ACC112 (cell line): ENCODE measurements around the gene KLK2.

ENCODE experiments used
- H2AFZ ChIP-seq: fragments of 200-600 bp; sonication (generic); one replicate; pipeline ENCODE4 v1.6.0; 2017; ENCODE audit warnings: antibody characterized with exemption, low read length; ENCODE audit not compliant: unreplicated experiment
- H3K27ac ChIP-seq: fragments of 200-600 bp; sonication (generic); 2 replicates; pipeline ENCODE4 v1.5.1; 2014; ENCODE audit warnings: low read depth, mild to moderate bottlenecking, antibody characterized with exemption, low read length, moderate library complexity
- H3K27me3 ChIP-seq: fragments of 200-600 bp; sonication (generic); 2 replicates; pipeline ENCODE4 v1.6.1; 2014; ENCODE audit warnings: mild to moderate bottlenecking, antibody characterized with exemption, low read length, moderate library complexity, mixed read lengths; ENCODE audit not compliant: insufficient read depth
- H3K36me3 ChIP-seq: fragments of 200-600 bp; sonication (generic); 2 replicates; pipeline ENCODE4 v1.6.1; 2016; ENCODE audit warnings: mild to moderate bottlenecking, antibody characterized with exemption, low read length, moderate library complexity, mixed read lengths; ENCODE audit not compliant: insufficient read depth
- H3K4me1 ChIP-seq: fragments of 200-600 bp; sonication (generic); one replicate; pipeline ENCODE4 v1.6.1; 2016; ENCODE audit warnings: low read length, mixed read lengths; ENCODE audit not compliant: insufficient read depth, unreplicated experiment, control insufficient read depth
- H3K4me3 ChIP-seq: fragments of 200-600 bp; sonication (generic); 2 replicates; pipeline ENCODE4 v1.5.1; 2014; ENCODE audit warnings: mild to moderate bottlenecking, low read depth, low read length
- H3K79me2 ChIP-seq: fragments of 200-600 bp; sonication (generic); one replicate; pipeline ENCODE4 v1.6.0; 2016; ENCODE audit warnings: low read length; ENCODE audit not compliant: control insufficient read depth, unreplicated experiment, insufficient read depth

Gene KLK2

GRCh38 chr19:50873056-50873455, at the start of gene KLK2:
Gene KLK2, plus strand, starts transcription at chr19:50873439. Its CDS starts 35 bp downstream, at chr19:50873474.
- H3K27me3 ChIP-seq = peaks cover 84% of the 10 kb centered on the region
- no peaks in the 10 kb centered on the region for H3K4me1 ChIP-seq
- H3K27ac ChIP-seq = no peak within 1 kb of the TSS
- no peak within 1 kb of the TSS for H3K4me3 ChIP-seq
- H3K79me2 ChIP-seq = no peaks in the 10 kb centered on the region
- no peak within 1 kb of the TSS for H2AFZ ChIP-seq
- H3K36me3 ChIP-seq = no peaks in the 10 kb centered on the region

- H3K4me1 ChIP-seq = no peaks in the 10 kb centered on the region
- H3K27me3 ChIP-seq = peaks cover 26% of the 10 kb centered on the region
- H3K79me2 ChIP-seq = no peaks in the 10 kb centered on the region
- no peak overlapping the region for H2AFZ ChIP-seq
- no peaks in the 10 kb centered on the region for H3K36me3 ChIP-seq
- H3K4me3 ChIP-seq = no peak overlapping the region
- H3K27ac ChIP-seq = no peak overlapping the region
These were observed 46.6 kb upstream of the KLK2 start for GRCh38 chr19:50826492-50827240.

GRCh38 chr19:50827476-50827875, 45.8 kb upstream of the KLK2 start:
- H3K27ac ChIP-seq = no peak overlapping the region
- no peaks in the 10 kb centered on the region for H3K36me3 ChIP-seq
- no peaks in the 10 kb centered on the region for H3K79me2 ChIP-seq

GRCh38 chr19:50829801-50830200, 43.4 kb upstream of the KLK2 start:
- no peaks in the 10 kb centered on the region for H3K79me2 ChIP-seq
- peaks cover 8% of the 10 kb centered on the region; the same call in 1 of the 2 replicates for H3K27me3 ChIP-seq
- no peak overlapping the region for H3K4me3 ChIP-seq
- H3K4me1 ChIP-seq = no peaks in the 10 kb centered on the region
- no peak overlapping the region for H3K27ac ChIP-seq
- H3K36me3 ChIP-seq = no peaks in the 10 kb centered on the region
- H2AFZ ChIP-seq = no peak overlapping the region

More at GRCh38 chr19:50827476-50827875, 45.8 kb upstream of the KLK2 start:
- Histone ChIP-seq H3K4me1 (no peaks in the 10 kb centered on the region), H3K4me3 (no peak overlapping the region), H3K27me3 (peaks cover 18% of the 10 kb centered on the region; the same call in 1 of the 2 replicates), H2AFZ (no peak overlapping the region)

GRCh38 chr19:50830266-50831025, 42.8 kb upstream of the KLK2 start:
- peaks cover 5% of the 10 kb centered on the region; the same call in 1 of the 2 replicates for H3K27me3 ChIP-seq
- no peaks in the 10 kb centered on the region for H3K79me2 ChIP-seq
- no peak overlapping the region for H3K4me3 ChIP-seq
- no peaks in the 10 kb centered on the region for H3K36me3 ChIP-seq
- no peaks in the 10 kb centered on the region for H3K4me1 ChIP-seq
- H2AFZ ChIP-seq = no peak overlapping the region
- H3K27ac ChIP-seq = no peak overlapping the region

GRCh38 chr19:50831026-50831396, 42.2 kb upstream of the KLK2 start:
- Histone ChIP-seq H2AFZ (no peak overlapping the region), H3K27me3 (peaks cover 2% of the 10 kb centered on the region; the same call in 1 of the 2 replicates), H3K36me3 (no peaks in the 10 kb centered on the region), H3K27ac (no peak overlapping the region), H3K4me3 (no peak overlapping the region), H3K4me1 (no peaks in the 10 kb centered on the region), H3K79me2 (no peaks in the 10 kb centered on the region)

- H2AFZ ChIP-seq = no peak overlapping the region
- no peaks in the 10 kb centered on the region for H3K36me3 ChIP-seq
- no peak overlapping the region for H3K4me3 ChIP-seq
- H3K27me3 ChIP-seq = peaks cover 10% of the 10 kb centered on the region
- no peak overlapping the region for H3K27ac ChIP-seq
- H3K79me2 ChIP-seq = no peaks in the 10 kb centered on the region
- H3K4me1 ChIP-seq = no peaks in the 10 kb centered on the region
These were observed 40.6 kb upstream of the KLK2 start for GRCh38 chr19:50832666-50833065.

- peaks cover 10% of the 10 kb centered on the region for H3K27me3 ChIP-seq
- H3K36me3 ChIP-seq = no peaks in the 10 kb centered on the region
- no peaks in the 10 kb centered on the region for H3K4me1 ChIP-seq
- no peak within 1 kb of the TSS for H3K27ac ChIP-seq
- no peak within 1 kb of the TSS for H3K4me3 ChIP-seq
- H2AFZ ChIP-seq = no peak within 1 kb of the TSS
- H3K79me2 ChIP-seq = no peaks in the 10 kb centered on the region
These were observed 40.0 kb upstream of the KLK2 start, which contains the start of gene KLK15 for GRCh38 chr19:50833117-50833801. Gene KLK15, minus strand, starts transcription at chr19:50833574. Its CDS starts 2,082 bp downstream, at chr19:50831492.

- Histone ChIP-seq H3K79me2 (no peaks in the 10 kb centered on the region), H3K27me3 (peaks cover 10% of the 10 kb centered on the region), H3K36me3 (no peaks in the 10 kb centered on the region), H2AFZ (no peak overlapping the region), H3K27ac (no peak overlapping the region), H3K4me3 (no peak overlapping the region), H3K4me1 (no peaks in the 10 kb centered on the region)
These were observed 39.5 kb upstream of the KLK2 start for GRCh38 chr19:50833802-50834167.

GRCh38 chr19:50835103-50835784, 38.0 kb upstream of the KLK2 start:
- peak overlapping the region; percentile 77 for H3K4me3 ChIP-seq
- no peak overlapping the region for H3K27ac ChIP-seq
- peak overlapping the region; percentile 82 for H2AFZ ChIP-seq
- no peaks in the 10 kb centered on the region for H3K79me2 ChIP-seq
- H3K27me3 ChIP-seq = peaks cover 10% of the 10 kb centered on the region
- no peaks in the 10 kb centered on the region for H3K36me3 ChIP-seq
- no peaks in the 10 kb centered on the region for H3K4me1 ChIP-seq
